ENCODE results near the gene CLASP2.

DNA sequence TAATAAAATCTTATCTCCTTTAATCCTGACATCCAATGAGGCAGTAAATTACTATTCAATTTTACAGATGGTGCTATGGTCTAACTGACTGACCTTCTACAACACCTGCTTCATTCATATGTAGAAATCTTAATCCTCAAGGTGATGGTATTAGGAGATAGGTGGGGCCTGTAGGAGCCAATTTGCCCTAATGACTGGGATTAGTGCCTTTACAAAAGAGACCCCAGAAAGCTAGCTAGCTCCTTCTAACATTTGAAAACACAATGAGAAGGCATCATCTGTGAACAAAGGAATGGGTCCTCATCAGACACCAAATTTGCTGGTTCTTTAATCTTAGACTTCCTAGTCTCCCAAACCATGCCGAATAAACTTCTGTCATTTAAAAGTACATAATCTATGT is 140.5 kb downstream of the CLASP2 start:
- TF ChIP-seq BACH2 (CRISPR knock-in tag; IDR thresholded peaks at IDR 0.05; ENCODE audit: borderline replicate concordance) = no peak
- TF ChIP-seq RARB (CRISPR knock-in tag; IDR thresholded peaks at IDR 0.05) = no peak
- TF ChIP-seq TOX (CRISPR knock-in tag; IDR thresholded peaks at IDR 0.05; ENCODE audit: borderline replicate concordance) = no peak
- TF ChIP-seq, protein P1, sequence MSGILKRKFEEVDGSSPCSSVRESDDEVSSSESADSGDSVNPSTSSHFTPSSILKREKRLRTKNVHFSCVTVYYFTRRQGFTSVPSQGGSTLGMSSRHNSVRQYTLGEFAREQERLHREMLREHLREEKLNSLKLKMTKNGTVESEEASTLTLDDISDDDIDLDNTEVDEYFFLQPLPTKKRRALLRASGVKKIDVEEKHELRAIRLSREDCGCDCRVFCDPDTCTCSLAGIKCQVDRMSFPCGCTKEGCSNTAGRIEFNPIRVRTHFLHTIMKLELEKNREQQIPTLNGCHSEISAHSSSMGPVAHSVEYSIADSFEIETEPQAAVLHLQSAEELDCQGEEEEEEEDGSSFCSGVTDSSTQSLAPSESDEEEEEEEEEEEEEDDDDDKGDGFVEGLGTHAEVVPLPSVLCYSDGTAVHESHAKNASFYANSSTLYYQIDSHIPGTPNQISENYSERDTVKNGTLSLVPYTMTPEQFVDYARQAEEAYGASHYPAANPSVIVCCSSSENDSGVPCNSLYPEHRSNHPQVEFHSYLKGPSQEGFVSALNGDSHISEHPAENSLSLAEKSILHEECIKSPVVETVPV (CRISPR knock-in tag; IDR thresholded peaks at IDR 0.05) = no peak

Measured in SK-N-SH treated with all-trans-retinoic acid at 6 μM for 48 hours (cell line).